H1 (cell line): ENCODE data around the gene SGCE. TPM values are rescaled to one million over a fixed set of nuclear protein-coding genes. Genes with fewer than 3 reads are reported as not detected.

Experiments
- CTCF ChIA-PET: fragments of 300-600 bp; sonication (Branson Sonifier 250); formaldehyde crosslinking; loops from one replicate; lab custom pipeline; 2021; ENCODE audit not compliant: partially characterized antibody; lab: Charles Lee
- POLR2A ChIA-PET: fragments of 300-600 bp; sonication (Branson Sonifier 250); formaldehyde crosslinking; loops from one replicate; lab custom pipeline; 2021; ENCODE audit warnings: inconsistent platforms; ENCODE audit not compliant: partially characterized antibody; lab: Charles Lee
- DNase-seq, 2 experiments: peaks; one replicate each; pipeline versions ENCODE4 v3.0.0 to v3.0.0-alpha.2; 2010 to 2022; ENCODE audit warnings: low spot score in 2 of 2, low read depth in 1 of 2, mixed read lengths in 1 of 2
- FAIRE-seq: peaks from 2 replicates; lab custom pipeline; 2011; peaks lifted over from hg19 to GRCh38; lab: Jason Lieb, UNC
- H2AFZ ChIP-seq: 2 replicates; pipeline ENCODE4 v1.8.1; 2012; ENCODE audit warnings: low read length, inconsistent platforms
- H2AK5ac ChIP-seq: 2 replicates; pipeline ENCODE4 v1.6.1; 2013; ENCODE audit warnings: low read depth, low read length
- H2BK120ac ChIP-seq: replicated peaks from 2 replicates; pipeline ENCODE3; 2013; ENCODE audit warnings: low read depth, low read length, inconsistent platforms
- H2BK12ac ChIP-seq: 2 replicates; pipeline ENCODE4 v1.6.1; 2013; ENCODE audit warnings: low read depth, low read length
- H2BK15ac ChIP-seq: 2 replicates; pipeline ENCODE4 v1.6.1; 2013; ENCODE audit warnings: low read length
- H2BK20ac ChIP-seq: 2 replicates; pipeline ENCODE4 v1.6.1; 2013; ENCODE audit warnings: low read length
- H2BK5ac ChIP-seq: 2 replicates; pipeline ENCODE4 v1.6.1; 2013; ENCODE audit warnings: low read depth, low read length
- H3K14ac ChIP-seq: 2 replicates; pipeline ENCODE4 v1.6.1; 2013; ENCODE audit warnings: inconsistent platforms; ENCODE audit not compliant: insufficient read length
- H3K18ac ChIP-seq: 2 replicates; pipeline ENCODE4 v1.6.1; 2013; ENCODE audit warnings: low read length; ENCODE audit errors: extremely low read depth
- H3K23ac ChIP-seq: 2 replicates; pipeline ENCODE4 v1.6.1; 2013; ENCODE audit warnings: inconsistent platforms; ENCODE audit not compliant: insufficient read length
- H3K23me2 ChIP-seq: 2 replicates; pipeline ENCODE4 v1.6.1; 2013; ENCODE audit warnings: low read depth, low read length
- H3K27ac ChIP-seq: 2 replicates; pipeline ENCODE4 v1.6.1; 2011; ENCODE audit warnings: low read depth, low read length, inconsistent platforms
- H3K27me3 ChIP-seq, 4 experiments: replicated peaks in 1 of 4; 1 replicate in 1 of 4; 2 replicates in 3 of 4; pipeline versions ENCODE4 v1.6.1 to v1.8.1; 2011 to 2013; ENCODE audit warnings: low read length in 3 of 4, mild to moderate bottlenecking in 3 of 4, inconsistent platforms in 2 of 4, mixed read lengths in 2 of 4, moderate library complexity in 1 of 4; ENCODE audit not compliant: control insufficient read depth in 3 of 4, insufficient read depth in 3 of 4; ENCODE audit errors: extremely low read depth in 1 of 4
- H3K36me3 ChIP-seq, 4 experiments: 2 replicates each; pipeline versions ENCODE4 v1.6.1 to v1.8.1; 2011 to 2013; ENCODE audit warnings: mild to moderate bottlenecking in 4 of 4, low read length in 3 of 4, moderate library complexity in 2 of 4, control low read depth in 1 of 4, inconsistent platforms in 1 of 4; ENCODE audit not compliant: insufficient read depth in 4 of 4, control insufficient read depth in 2 of 4
- H3K4ac ChIP-seq: replicated peaks from 2 replicates; pipeline ENCODE3; 2013; ENCODE audit warnings: low read length, low read depth, mixed read lengths, inconsistent platforms; ENCODE audit not compliant: insufficient read length
- H3K4me1 ChIP-seq, 4 experiments: replicated peaks in 1 of 4; 1 replicate in 1 of 4; 2 replicates in 3 of 4; pipeline versions ENCODE4 v1.6.1 to v1.8.1; 2011 to 2013; ENCODE audit warnings: low read length in 3 of 4, inconsistent platforms in 2 of 4, mixed read lengths in 1 of 4; ENCODE audit not compliant: insufficient read depth in 4 of 4, control insufficient read depth in 3 of 4
- H3K4me2 ChIP-seq, 2 experiments: 2 replicates each; pipeline versions ENCODE4 v1.6.1 to v1.8.1; 2011 to 2013; ENCODE audit warnings: low read depth in 2 of 2, low read length in 2 of 2, control low read depth in 1 of 2, inconsistent platforms in 1 of 2, mild to moderate bottlenecking in 1 of 2; ENCODE audit not compliant: insufficient read depth in 1 of 2
- H3K4me3 ChIP-seq, 4 experiments: fragments of 200-600, 300-600 bp in 1 of 4; sonication (generic), shearing (Covaris generic), sonication (Bioruptor Twin) in 1 of 4; 2 replicates each; pipeline versions ENCODE4 v1.5.1 to v1.8.1; 2011 to 2016; ENCODE audit warnings: low read length in 4 of 4, low read depth in 3 of 4, control low read depth in 2 of 4, inconsistent platforms in 2 of 4, mild to moderate bottlenecking in 2 of 4, mixed read lengths in 1 of 4, moderate library complexity in 1 of 4; ENCODE audit not compliant: insufficient read depth in 2 of 4; ENCODE audit errors: extremely low read depth in 1 of 4
- H3K56ac ChIP-seq: replicated peaks from 2 replicates; pipeline ENCODE3; 2013; ENCODE audit warnings: low read depth, mild to moderate bottlenecking, mixed read lengths, low read length, inconsistent platforms; ENCODE audit not compliant: insufficient read length
- H3K79me1 ChIP-seq: 2 replicates; pipeline ENCODE4 v1.6.1; 2013; ENCODE audit warnings: low read depth, low read length, control low read depth
- H3K79me2 ChIP-seq, 2 experiments: 2 replicates each; pipeline versions ENCODE4 v1.6.1 to v1.8.1; 2012 to 2013; ENCODE audit warnings: low read length in 2 of 2, mild to moderate bottlenecking in 2 of 2, inconsistent platforms in 1 of 2; ENCODE audit not compliant: insufficient read depth in 2 of 2, control insufficient read depth in 1 of 2
- H3K9ac ChIP-seq, 4 experiments: replicated peaks in 1 of 4; 1 replicate in 1 of 4; 2 replicates in 3 of 4; pipeline versions ENCODE4 v1.6.1 to v1.8.1; 2011 to 2013; ENCODE audit warnings: low read depth in 3 of 4, low read length in 3 of 4, control low read depth in 2 of 4, mild to moderate bottlenecking in 2 of 4, moderate library complexity in 2 of 4, inconsistent platforms in 1 of 4; ENCODE audit errors: extremely low read depth in 1 of 4
- H3K9me3 ChIP-seq, 2 experiments: 2 replicates each; pipeline versions ENCODE4 v1.6.1 to v1.8.1; 2012 to 2013; ENCODE audit warnings: mild to moderate bottlenecking in 2 of 2, moderate library complexity in 2 of 2, control low read depth in 1 of 2, inconsistent platforms in 1 of 2, low read depth in 1 of 2, low read length in 1 of 2, mixed read lengths in 1 of 2; ENCODE audit not compliant: insufficient read depth in 2 of 2
- H4K20me1 ChIP-seq, 2 experiments: replicated peaks in 1 of 2; 2 replicates each; pipeline versions ENCODE3 to v1.8.1; 2011 to 2013; ENCODE audit warnings: inconsistent platforms in 2 of 2, low read length in 2 of 2, mild to moderate bottlenecking in 1 of 2; ENCODE audit not compliant: insufficient read depth in 2 of 2, control insufficient read depth in 1 of 2
- H4K5ac ChIP-seq: 2 replicates; pipeline ENCODE4 v1.6.1; 2013; ENCODE audit warnings: low read length, low read depth, mixed read lengths, inconsistent platforms; ENCODE audit not compliant: insufficient read length
- H4K8ac ChIP-seq: 2 replicates; pipeline ENCODE4 v1.8.0; 2013; ENCODE audit warnings: mild to moderate bottlenecking, moderate library complexity, low read length, inconsistent platforms; ENCODE audit not compliant: insufficient read depth; ENCODE audit errors: extremely low read depth
- H4K91ac ChIP-seq: replicated peaks from 2 replicates; pipeline ENCODE3; 2013; ENCODE audit warnings: low read length, mixed read lengths, inconsistent platforms; ENCODE audit not compliant: insufficient read length
- ASH2L ChIP-seq: fragments of 200-600, 300-600 bp; sonication (generic); IDR thresholded peaks from one replicate; pipeline ENCODE4 v1.7.1; 2017; ENCODE audit warnings: low read length
- CHD1 ChIP-seq: IDR thresholded peaks from 2 replicates; pipeline ENCODE4 v1.6.1; 2012; ENCODE audit warnings: low read depth, low read length, improper control_type of control experiment
- JUND ChIP-seq: IDR thresholded peaks from 2 replicates; pipeline ENCODE4 v1.6.1; 2011; ENCODE audit warnings: mild to moderate bottlenecking, improper control_type of control experiment, low read length
- PHF8 ChIP-seq: fragments of 200-600 bp; sonication (generic); conservative IDR thresholded peaks from 2 replicates; pipeline ENCODE4 v1.7.1; 2012; ENCODE audit warnings: low read depth, mild to moderate bottlenecking, inconsistent platforms, low read length, moderate library complexity
- RFX5 ChIP-seq: IDR thresholded peaks from 2 replicates; pipeline ENCODE4 v1.6.1; 2011; ENCODE audit warnings: low read depth, low read length, improper control_type of control experiment, borderline replicate concordance
- RNF2 ChIP-seq: fragments of 200-900, 300-1000 bp; sonication (generic); IDR thresholded peaks from 2 replicates; pipeline ENCODE4 v1.7.1; 2016; ENCODE audit warnings: borderline replicate concordance, low read depth, mild to moderate bottlenecking, antibody characterized with exemption, low read length; ENCODE audit not compliant: poor library complexity, severe bottlenecking; ENCODE audit errors: missing control alignments
- SIN3A ChIP-seq, 2 experiments: IDR thresholded peaks in 1 of 2; conservative IDR thresholded peaks in 1 of 2; 2 replicates each; pipeline ENCODE4 v1.6.1; 2011 to 2012; ENCODE audit warnings: low read length in 2 of 2, improper control_type of control experiment in 1 of 2, low read depth in 1 of 2, mild to moderate bottlenecking in 1 of 2
- WGBS, 2 experiments: shearing (Covaris generic) in 1 of 2; methylation state at CpG; one replicate each; pipeline versions ENCODE4 v1.1.6 to v1.1.7; 2013 to 2015; ENCODE audit warnings: low lambda C conversion rate in 2 of 2, mixed read lengths in 2 of 2, inconsistent platforms in 1 of 2, low coverage in 1 of 2, missing lambda C conversion rate in 1 of 2; ENCODE audit not compliant: insufficient replicate concordance in 2 of 2, insufficient coverage in 1 of 2, insufficient read length in 1 of 2; ENCODE audit errors: extremely low coverage in 1 of 2, missing lambda C conversion rate in 1 of 2; 5-methylcytosine and 5-hydroxymethylcytosine counted together
- polyA plus RNA-seq, 7 experiments: library from polyadenylated mRNA; depleted of rRNA in 3 of 7; stranded (reverse) in 5 of 7; unstranded in 2 of 7; fragments of >200 nt in 5 of 7; fragments of 200-250 nt in 2 of 7; gene quantifications; 1 replicate in 5 of 7; 2 replicates in 1 of 7; 4 replicates in 1 of 7; pipeline versions ENCODE4 v1.2.1 to v1.2.3, GENCODE V29; 2011 to 2013; ENCODE audit warnings: missing spikeins in 2 of 7, mixed read lengths in 2 of 7
- total RNA-seq: library from RNA; stranded (reverse); fragmentation: NEBNext Ultra II Directional; extraction: Animal tissue kit (Norgen Biotek cat#: 25700); gene quantifications from 2 replicates; pipeline ENCODE4 v1.2.1, GENCODE V29; 2021

Gene SGCE
- total and polyA plus RNA-seq, 2 of the 8 experiments (the other 6 are each of a cell fraction or from before 2014, with no cell fraction given), result 12.8 to 25.0 TPM

GRCh38 chr7:94600267-94600666 is 55.7 kb downstream of the SGCE start:
- no peak overlapping the region for H2BK20ac ChIP-seq
- H4K5ac ChIP-seq, result no peak overlapping the region
- no peak overlapping the region for H4K8ac ChIP-seq
- ChIA-PET POLR2A (no interaction called here), CTCF (no interaction called here)
- 95% methylated on average over 3 of the region's 3 CpGs; no CpG with 5 or more reads in 1 of the 2 experiments for WGBS, 2 experiments
- H2BK120ac ChIP-seq, result no peak overlapping the region
- H3K18ac ChIP-seq, result no peak overlapping the region
- peaks cover 0 to 8% (median 0%) of the 10 kb centered on the region in 4 experiments; a peak in 2 of 8 replicates for H3K36me3 ChIP-seq
- DNase-seq (no peak), FAIRE-seq (no peak)
- no peak overlapping the region for H3K4me3 ChIP-seq
- no peak overlapping the region for H4K91ac ChIP-seq
- no peak overlapping the region for H3K27ac ChIP-seq
- no peaks in the 10 kb centered on the region for H3K79me2 ChIP-seq
- no peak overlapping the region for H3K4me2 ChIP-seq
- no peak overlapping the region for H2AK5ac ChIP-seq
- H3K23ac ChIP-seq, result no peak overlapping the region
- no peaks in the 10 kb centered on the region for H3K79me1 ChIP-seq
- no peak overlapping the region for H2BK15ac ChIP-seq
- H3K4ac ChIP-seq, result no peak overlapping the region
- no peaks in the 10 kb centered on the region for H3K27me3 ChIP-seq
- H3K9ac ChIP-seq, result no peak overlapping the region
- H3K23me2 ChIP-seq, result no peaks in the 10 kb centered on the region
- no peak for TF ChIP-seq ASH2L
- TF ChIP-seq RNF2, result no peak
- TF ChIP-seq PHF8, result no peak
- TF ChIP-seq CHD1, result no peak
- no peak for TF ChIP-seq RFX5
- TF ChIP-seq JUND, result no peak
- TF ChIP-seq SIN3A (conservative IDR thresholded peaks at IDR 0.05 in 1 of 2, IDR thresholded peaks at IDR 0.05 in 1 of 2; ENCODE audit: low read depth in 1 of 2, low read length in 2 of 2), result no peak
- H4K20me1 ChIP-seq, result no peaks in the 10 kb centered on the region
- no peaks in the 10 kb centered on the region for H3K9me3 ChIP-seq
- no peak overlapping the region for H2AFZ ChIP-seq
- H2BK5ac ChIP-seq, result no peak overlapping the region
- H3K56ac ChIP-seq, result no peak overlapping the region
- no peaks in the 10 kb centered on the region for H3K4me1 ChIP-seq
- no peak overlapping the region for H2BK12ac ChIP-seq
- H3K14ac ChIP-seq, result no peak overlapping the region
